Glutamatergic neuron (in vitro differentiated cells): ENCODE data around the gene COASY. TPM values are rescaled to one million over a fixed set of nuclear protein-coding genes. Genes with fewer than 3 reads are reported as not detected.

ENCODE experiments used
- DNase-seq: peaks from one replicate; pipeline ENCODE4 v3.0.0; 2022
- H3K27ac Mint-ChIP-seq: one replicate; pipeline ENCODE4 v1.8.0; 2020; ENCODE audit warnings: mild to moderate bottlenecking, mixed read lengths, inconsistent platforms; ENCODE audit not compliant: unreplicated experiment
- H3K27me3 Mint-ChIP-seq: one replicate; pipeline ENCODE4 v1.8.0; 2020; ENCODE audit warnings: mild to moderate bottlenecking, moderate library complexity, mixed read lengths, inconsistent platforms; ENCODE audit not compliant: unreplicated experiment
- H3K36me3 Mint-ChIP-seq: one replicate; pipeline ENCODE4 v1.8.0; 2020; ENCODE audit warnings: mild to moderate bottlenecking, mixed read lengths, inconsistent platforms; ENCODE audit not compliant: unreplicated experiment
- H3K4me1 Mint-ChIP-seq: one replicate; pipeline ENCODE4 v1.8.0; 2020; ENCODE audit warnings: mild to moderate bottlenecking, low read depth, mixed read lengths, inconsistent platforms; ENCODE audit not compliant: unreplicated experiment
- H3K4me3 Mint-ChIP-seq: one replicate; pipeline ENCODE4 v1.8.0; 2020; ENCODE audit warnings: mild to moderate bottlenecking, mixed read lengths, inconsistent platforms; ENCODE audit not compliant: unreplicated experiment
- H3K9me3 Mint-ChIP-seq: one replicate; pipeline ENCODE4 v1.8.0; 2020; ENCODE audit warnings: mild to moderate bottlenecking, moderate library complexity, mixed read lengths, inconsistent platforms; ENCODE audit not compliant: unreplicated experiment
- total RNA-seq: library from RNA; stranded (reverse); fragmentation: NEBNext Ultra II Directional; extraction: Animal tissue kit (Norgen Biotek cat#: 25700); gene quantifications from one replicate; pipeline ENCODE4 v1.2.1, GENCODE V29; 2021; ENCODE audit not compliant: unreplicated experiment
- TF ChIP-seq, protein P1 (sequence below): fragments of 200-600 bp; sonication (generic); IDR thresholded peaks from one replicate; pipeline ENCODE4 v1.5.0; 2021; ENCODE audit not compliant: partially characterized antibody, unreplicated experiment

The COASY gene
- total RNA-seq, 1 donor from 2014 or later = 57.4 TPM

DNA sequence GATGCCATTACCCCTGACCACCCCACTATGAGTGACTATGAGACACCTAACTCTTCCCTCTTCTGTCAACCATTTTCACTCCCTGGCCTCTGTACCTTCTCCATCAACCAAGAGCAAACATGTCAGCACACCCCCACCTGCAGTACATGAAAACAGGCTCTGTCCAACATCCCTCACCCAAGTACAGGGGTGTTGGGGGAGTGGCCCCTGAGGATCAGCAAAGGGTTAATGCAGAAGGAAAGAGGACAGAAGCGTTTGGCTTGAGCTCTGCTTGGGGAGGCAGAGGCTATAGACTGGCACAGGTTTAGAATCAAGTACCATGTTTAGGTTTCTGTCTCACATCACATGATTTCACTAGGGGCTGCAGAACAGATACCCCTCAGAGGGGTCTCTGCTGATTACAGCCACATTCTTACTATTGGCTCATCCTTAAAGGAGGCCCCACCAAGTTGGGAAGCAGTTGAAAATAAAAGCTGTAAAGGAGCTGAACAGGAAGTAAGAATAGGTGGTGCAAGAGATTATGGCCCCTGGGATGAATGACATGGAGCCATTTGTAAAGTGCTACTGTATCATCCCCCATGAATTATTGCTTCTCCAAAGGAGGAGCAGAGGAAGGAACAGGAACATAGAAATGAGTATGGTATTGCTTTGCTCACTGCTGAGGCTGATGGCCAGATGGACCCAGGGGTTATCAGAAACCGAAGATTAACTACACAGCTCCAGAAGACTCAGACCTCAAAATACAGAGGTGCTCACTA, 18.0 kb downstream of the COASY start:
- Mint-ChIP-seq H3K27me3 (peaks cover 8% of the 10 kb centered on the region), H3K9me3 (peaks cover 11% of the 10 kb centered on the region), H3K36me3 (no peaks in the 10 kb centered on the region), H3K4me3 (no peak overlapping the region), H3K27ac (no peak overlapping the region), H3K4me1 (peaks cover 2% of the 10 kb centered on the region)
- TF ChIP-seq, protein P1, sequence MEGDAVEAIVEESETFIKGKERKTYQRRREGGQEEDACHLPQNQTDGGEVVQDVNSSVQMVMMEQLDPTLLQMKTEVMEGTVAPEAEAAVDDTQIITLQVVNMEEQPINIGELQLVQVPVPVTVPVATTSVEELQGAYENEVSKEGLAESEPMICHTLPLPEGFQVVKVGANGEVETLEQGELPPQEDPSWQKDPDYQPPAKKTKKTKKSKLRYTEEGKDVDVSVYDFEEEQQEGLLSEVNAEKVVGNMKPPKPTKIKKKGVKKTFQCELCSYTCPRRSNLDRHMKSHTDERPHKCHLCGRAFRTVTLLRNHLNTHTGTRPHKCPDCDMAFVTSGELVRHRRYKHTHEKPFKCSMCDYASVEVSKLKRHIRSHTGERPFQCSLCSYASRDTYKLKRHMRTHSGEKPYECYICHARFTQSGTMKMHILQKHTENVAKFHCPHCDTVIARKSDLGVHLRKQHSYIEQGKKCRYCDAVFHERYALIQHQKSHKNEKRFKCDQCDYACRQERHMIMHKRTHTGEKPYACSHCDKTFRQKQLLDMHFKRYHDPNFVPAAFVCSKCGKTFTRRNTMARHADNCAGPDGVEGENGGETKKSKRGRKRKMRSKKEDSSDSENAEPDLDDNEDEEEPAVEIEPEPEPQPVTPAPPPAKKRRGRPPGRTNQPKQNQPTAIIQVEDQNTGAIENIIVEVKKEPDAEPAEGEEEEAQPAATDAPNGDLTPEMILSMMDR = no peak
- no peak for DNase-seq

DNA sequence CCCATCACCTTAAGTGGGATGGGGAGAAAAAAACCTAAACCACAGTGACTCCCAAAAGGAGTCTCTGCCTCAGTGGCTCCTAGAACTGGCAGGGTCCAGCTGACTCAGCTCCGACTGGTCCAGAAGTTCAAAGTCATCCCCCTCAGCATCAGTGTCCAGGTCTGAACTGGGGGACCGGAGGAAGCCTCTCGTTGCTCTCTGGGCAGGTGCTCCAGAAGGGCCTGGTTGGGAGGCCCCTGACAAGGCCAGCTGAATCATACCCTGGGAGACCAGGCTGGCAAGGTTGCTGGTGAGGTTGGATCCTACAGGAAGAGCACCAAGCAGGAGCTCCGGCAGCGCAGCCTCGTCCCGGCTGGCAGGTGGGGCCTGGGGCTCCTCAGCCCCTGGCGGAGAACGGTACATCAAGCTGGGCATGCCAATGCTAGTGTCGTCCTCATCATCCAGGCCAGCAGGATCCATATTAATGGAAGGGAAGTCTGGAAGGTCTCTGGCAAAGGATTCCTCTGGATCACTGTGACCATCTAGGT, 19.9 kb downstream of the COASY start:
- no peaks in the 10 kb centered on the region for H3K36me3 Mint-ChIP-seq
- H3K9me3 Mint-ChIP-seq = peaks cover 7% of the 10 kb centered on the region
- DNase-seq = no peak
- no peaks in the 10 kb centered on the region for H3K4me1 Mint-ChIP-seq
- H3K27ac Mint-ChIP-seq = no peak overlapping the region
- TF ChIP-seq, protein P1 = no peak
- H3K27me3 Mint-ChIP-seq = peaks cover 8% of the 10 kb centered on the region
- no peak overlapping the region for H3K4me3 Mint-ChIP-seq

DNA sequence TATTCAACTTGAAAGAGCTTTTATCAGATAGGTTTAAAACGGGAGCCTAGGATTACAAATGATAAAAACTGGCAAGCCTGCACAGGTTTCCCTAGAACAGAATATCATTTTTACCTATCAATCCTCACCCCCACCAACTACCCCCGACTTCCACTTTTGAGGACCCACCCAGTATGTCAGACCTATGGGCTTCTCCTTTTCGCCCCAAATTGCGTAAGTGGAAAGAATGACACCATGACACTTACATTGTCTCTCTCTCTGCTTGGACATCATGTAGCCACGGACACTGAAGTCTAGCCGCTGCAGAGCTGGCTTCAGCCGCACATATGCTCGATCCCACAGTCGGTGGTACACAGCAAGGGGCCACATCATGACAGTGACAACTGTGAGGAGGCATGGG, 22.9 kb downstream of the COASY start:
- Mint-ChIP-seq H3K4me3 (no peak overlapping the region), H3K36me3 (no peaks in the 10 kb centered on the region), H3K9me3 (no peaks in the 10 kb centered on the region), H3K27ac (no peak overlapping the region), H3K27me3 (peaks cover 4% of the 10 kb centered on the region), H3K4me1 (no peaks in the 10 kb centered on the region)
- TF ChIP-seq, protein P1 = no peak
- DNase-seq = no peak

DNA sequence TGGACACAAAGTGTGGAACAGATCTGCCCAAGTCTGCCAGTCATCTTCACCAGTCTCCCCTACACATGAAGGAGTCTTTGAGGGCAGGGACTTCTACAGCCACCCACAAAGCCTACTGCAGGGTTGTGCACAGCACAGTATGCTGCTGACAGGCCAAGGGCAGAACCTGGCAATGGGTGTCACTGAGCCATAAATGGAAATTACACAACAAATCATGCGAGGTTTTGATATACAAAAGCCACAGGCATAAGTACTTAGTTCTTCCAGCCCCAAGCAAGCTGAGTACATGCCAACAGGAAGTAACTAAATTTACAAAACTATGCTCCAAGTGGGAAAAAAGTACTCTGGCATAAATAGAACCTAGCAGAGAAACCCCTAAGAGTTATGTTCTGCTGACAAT, 23.4 kb downstream of the COASY start:
- TF ChIP-seq, protein P1 = no peak
- Mint-ChIP-seq H3K27me3 (peaks cover 2% of the 10 kb centered on the region), H3K4me1 (no peaks in the 10 kb centered on the region), H3K4me3 (no peak overlapping the region), H3K36me3 (no peaks in the 10 kb centered on the region), H3K27ac (no peak overlapping the region), H3K9me3 (no peaks in the 10 kb centered on the region)
- no peak for DNase-seq

DNA sequence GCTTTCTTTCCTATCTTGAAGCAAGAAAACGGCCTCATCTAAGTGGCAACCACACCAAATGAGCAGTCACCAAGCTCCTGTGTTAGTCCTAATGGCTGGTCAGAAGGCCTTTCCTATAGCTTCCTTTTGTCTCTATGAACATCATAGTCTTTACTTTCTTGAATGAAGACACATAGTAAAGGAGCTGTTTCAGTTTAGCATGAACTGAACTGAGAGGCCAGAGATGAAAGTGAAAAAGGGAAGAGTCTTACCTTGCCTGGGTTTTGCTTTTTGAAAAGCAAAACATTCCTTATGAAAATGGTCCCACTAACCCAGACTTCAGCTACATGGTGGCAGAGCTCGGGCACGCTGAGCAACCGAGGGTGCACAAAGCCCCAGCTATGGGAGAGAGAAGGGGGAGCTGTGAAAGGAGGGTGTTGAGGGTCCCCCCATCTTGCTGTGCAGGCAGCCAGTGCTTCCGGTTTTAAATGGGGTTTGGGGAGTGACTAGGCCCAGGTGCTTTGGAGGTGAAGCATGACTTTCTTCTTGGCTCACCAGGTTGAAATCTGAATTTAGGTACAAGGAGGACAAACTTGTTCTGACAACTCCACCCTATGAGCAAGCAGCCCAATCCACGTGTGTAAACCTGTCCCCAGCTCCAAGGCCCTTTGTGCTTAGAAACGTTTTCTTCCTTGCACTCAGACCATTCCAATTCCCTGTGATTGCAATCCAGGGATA, 24.7 kb downstream of the COASY start:
- Mint-ChIP-seq H3K4me1 (no peaks in the 10 kb centered on the region), H3K4me3 (no peak overlapping the region), H3K27ac (no peak overlapping the region), H3K9me3 (no peaks in the 10 kb centered on the region), H3K27me3 (peaks cover 2% of the 10 kb centered on the region), H3K36me3 (no peaks in the 10 kb centered on the region)
- TF ChIP-seq, protein P1 = no peak
- no peak for DNase-seq
